PC-9 (cell line): ENCODE measurements around the gene FGD5. TPM values are rescaled to one million over a fixed set of nuclear protein-coding genes. Genes with fewer than 3 reads are reported as not detected.

Experiments used
- BruUV-seq: library from RNA; stranded (reverse); fragments of 400-500 nt; replicated peaks from 2 replicates; lab custom pipeline; 2021; lab: Mats Ljungman, UMichigan
- CTCF ChIA-PET: fragments of 300-600 bp; sonication (Branson Sonifier 250); formaldehyde crosslinking; loops from one replicate; lab custom pipeline; 2022; ENCODE audit warnings: antibody characterized with exemption; lab: Charles Lee
- POLR2A ChIA-PET: fragments of 300-600 bp; sonication (Branson Sonifier 250); formaldehyde crosslinking; loops from one replicate; lab custom pipeline; 2022; ENCODE audit warnings: antibody characterized with exemption; ENCODE audit not compliant: unreplicated experiment; lab: Charles Lee
- DNase-seq, 2 experiments: peaks; one replicate each; pipeline versions ENCODE4 v3.0.0 to v3.0.0-alpha.2; 2015 to 2022; ENCODE audit warnings: mixed read lengths in 1 of 2
- H2AFZ ChIP-seq: fragments of 200-600 bp; sonication (generic); 2 replicates; pipeline ENCODE4 v1.8.1; 2017; ENCODE audit warnings: antibody characterized with exemption
- H3F3A ChIP-seq: fragments of 200-600 bp; sonication (generic); 2 replicates; pipeline ENCODE4 v1.8.1; 2017; ENCODE audit warnings: antibody characterized with exemption, mild to moderate bottlenecking, low read depth; ENCODE audit not compliant: insufficient read depth
- H3K27ac ChIP-seq: fragments of 200-600 bp; sonication (generic); 2 replicates; pipeline ENCODE4 v1.6.1; 2016; ENCODE audit warnings: mixed run types
- H3K27me3 ChIP-seq: fragments of 200-600 bp; sonication (generic); 2 replicates; pipeline ENCODE4 v1.6.1; 2016; ENCODE audit warnings: low read depth, mixed run types; ENCODE audit not compliant: insufficient read depth
- H3K36me3 ChIP-seq: fragments of 200-600 bp; sonication (generic); 2 replicates; pipeline ENCODE4 v1.6.1; 2016; ENCODE audit warnings: low read depth, mixed run types
- H3K4me1 ChIP-seq: fragments of 200-600 bp; sonication (generic); replicated peaks from 2 replicates; pipeline ENCODE4 v1.6.1; 2016; ENCODE audit warnings: mixed run types; ENCODE audit not compliant: insufficient read depth
- H3K4me2 ChIP-seq: fragments of 200-600 bp; sonication (generic); 2 replicates; pipeline ENCODE4 v1.6.1; 2017; ENCODE audit warnings: mixed run types
- H3K4me3 ChIP-seq: fragments of 200-600 bp; sonication (generic); 2 replicates; pipeline ENCODE4 v1.6.1; 2016; ENCODE audit warnings: mixed run types
- H3K79me2 ChIP-seq: fragments of 200-600 bp; sonication (generic); 2 replicates; pipeline ENCODE4 v1.6.1; 2017; ENCODE audit warnings: low read depth, mixed run types
- H3K9me2 ChIP-seq: fragments of 200-600 bp; sonication (generic); 2 replicates; pipeline ENCODE4 v1.8.1; 2017; ENCODE audit warnings: mild to moderate bottlenecking; ENCODE audit not compliant: insufficient read depth
- H3K9me3 ChIP-seq: fragments of 200-600 bp; sonication (generic); 2 replicates; pipeline ENCODE4 v1.8.1; 2016; ENCODE audit warnings: low read depth; ENCODE audit not compliant: insufficient read depth
- H4K20me1 ChIP-seq: fragments of 200-600 bp; sonication (generic); 2 replicates; pipeline ENCODE4 v1.8.1; 2017; ENCODE audit not compliant: insufficient read depth
- EZH2 ChIP-seq: fragments of 200-600 bp; sonication (generic); IDR thresholded peaks from 2 replicates; pipeline ENCODE4 v1.8.0; 2017; ENCODE audit warnings: antibody characterized with exemption, low read depth
- intact Hi-C: fragments of 100-400 bp; cut with micrococcal nuclease; formaldehyde crosslinking; loops from one replicate; pipeline ENCODE4 v1.10.0; 2022; ENCODE audit not compliant: unreplicated experiment
- total RNA-seq: library from RNA; stranded (reverse); gene quantifications from 2 replicates; pipeline ENCODE4 v1.2.3, GENCODE V29; 2021
- TF ChIP-seq, protein P1 (sequence below): fragments of 200-600 bp; sonication (generic); conservative IDR thresholded peaks from 2 replicates; pipeline ENCODE4 v1.6.1; 2017; ENCODE audit warnings: mixed run types, antibody characterized with exemption, mild to moderate bottlenecking, moderate library complexity

The FGD5 gene
- total RNA-seq, 1 experiment from 2014 or later, result not detected

DNA sequence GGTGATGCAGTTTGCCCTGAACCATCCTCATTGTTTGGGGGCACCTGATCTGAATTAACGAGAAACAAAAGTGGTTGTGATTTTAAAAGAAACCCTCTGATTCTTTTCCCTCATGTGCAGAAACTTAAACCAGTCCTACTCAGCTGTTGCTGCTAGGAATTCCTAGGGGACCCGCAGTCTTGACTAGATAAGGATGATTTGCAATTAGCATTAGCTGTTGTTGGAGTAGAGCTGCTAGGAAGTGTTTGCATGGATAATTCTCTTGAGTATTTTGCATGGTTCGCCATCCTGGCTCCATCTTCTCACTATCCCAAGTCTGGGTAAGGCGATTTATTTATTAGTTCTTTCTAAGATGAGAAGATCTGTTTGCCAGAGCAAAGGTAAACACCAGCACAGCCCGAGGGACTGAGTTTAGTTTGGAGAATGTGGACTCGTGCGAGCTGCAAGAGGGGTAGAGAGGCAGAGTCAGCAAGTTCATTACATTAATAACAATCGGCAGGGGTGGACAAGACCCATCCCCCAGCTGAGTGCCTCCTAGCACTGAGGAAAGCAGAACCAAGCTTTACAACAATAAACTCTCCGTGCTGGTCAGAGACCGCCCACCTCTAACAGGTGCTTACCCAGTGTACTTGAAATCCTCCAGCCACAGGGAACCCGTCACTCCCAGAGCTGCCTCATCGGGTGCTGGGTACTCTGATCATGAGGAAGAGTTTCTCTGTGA lies 4.1 kb downstream of the FGD5 start:
- no peak overlapping the region for H3K4me2 ChIP-seq
- H3K36me3 ChIP-seq, result no peaks in the 10 kb centered on the region
- no peak overlapping the region for H3K27ac ChIP-seq
- H3F3A ChIP-seq, result no peaks in the 10 kb centered on the region
- no peak overlapping the region for H2AFZ ChIP-seq
- no peaks in the 10 kb centered on the region for H3K9me3 ChIP-seq
- ChIA-PET POLR2A (no interaction called here), CTCF (no interaction called here)
- no peaks in the 10 kb centered on the region for H3K79me2 ChIP-seq
- H3K4me3 ChIP-seq, result no peak overlapping the region
- TF ChIP-seq, protein P1, sequence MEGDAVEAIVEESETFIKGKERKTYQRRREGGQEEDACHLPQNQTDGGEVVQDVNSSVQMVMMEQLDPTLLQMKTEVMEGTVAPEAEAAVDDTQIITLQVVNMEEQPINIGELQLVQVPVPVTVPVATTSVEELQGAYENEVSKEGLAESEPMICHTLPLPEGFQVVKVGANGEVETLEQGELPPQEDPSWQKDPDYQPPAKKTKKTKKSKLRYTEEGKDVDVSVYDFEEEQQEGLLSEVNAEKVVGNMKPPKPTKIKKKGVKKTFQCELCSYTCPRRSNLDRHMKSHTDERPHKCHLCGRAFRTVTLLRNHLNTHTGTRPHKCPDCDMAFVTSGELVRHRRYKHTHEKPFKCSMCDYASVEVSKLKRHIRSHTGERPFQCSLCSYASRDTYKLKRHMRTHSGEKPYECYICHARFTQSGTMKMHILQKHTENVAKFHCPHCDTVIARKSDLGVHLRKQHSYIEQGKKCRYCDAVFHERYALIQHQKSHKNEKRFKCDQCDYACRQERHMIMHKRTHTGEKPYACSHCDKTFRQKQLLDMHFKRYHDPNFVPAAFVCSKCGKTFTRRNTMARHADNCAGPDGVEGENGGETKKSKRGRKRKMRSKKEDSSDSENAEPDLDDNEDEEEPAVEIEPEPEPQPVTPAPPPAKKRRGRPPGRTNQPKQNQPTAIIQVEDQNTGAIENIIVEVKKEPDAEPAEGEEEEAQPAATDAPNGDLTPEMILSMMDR, result no peak
- TF ChIP-seq EZH2, result no peak
- intact Hi-C loops, result no loop called here
- no peaks in the 10 kb centered on the region for H3K9me2 ChIP-seq
- peaks cover 30% of the 10 kb centered on the region for H3K27me3 ChIP-seq
- H3K4me1 ChIP-seq, result no peaks in the 10 kb centered on the region
- no peaks in the 10 kb centered on the region for H4K20me1 ChIP-seq
- DNase-seq, result no peak
- BruUV-seq, result no TSS peak

GRCh38 chr3:14823393-14823792 lies 4.6 kb downstream of the FGD5 start:
- POLR2A ChIA-PET, result no interaction called here

GRCh38 chr3:14823910-14824629 lies 5.3 kb downstream of the FGD5 start:
- Histone ChIP-seq H3K27me3 (peaks cover 26% of the 10 kb centered on the region), H3K4me2 (no peak overlapping the region), H3K27ac (no peak overlapping the region), H3K9me3 (no peaks in the 10 kb centered on the region), H2AFZ (no peak overlapping the region), H3K9me2 (no peaks in the 10 kb centered on the region), H4K20me1 (no peaks in the 10 kb centered on the region), H3K4me3 (no peak overlapping the region), H3K36me3 (no peaks in the 10 kb centered on the region), H3F3A (no peaks in the 10 kb centered on the region), H3K79me2 (no peaks in the 10 kb centered on the region), H3K4me1 (no peaks in the 10 kb centered on the region)
- CTCF ChIA-PET, result no interaction called here
- DNase-seq, result no peak
- POLR2A ChIA-PET, result no interaction called here
- intact Hi-C loops, result no loop called here
- TF ChIP-seq, protein P1, result no peak
- no peak for TF ChIP-seq EZH2
- BruUV-seq, result no TSS peak

More at GRCh38 chr3:14823393-14823792, 4.6 kb downstream of the FGD5 start:
- no peak for TF ChIP-seq EZH2
- TF ChIP-seq, protein P1, result no peak
- CTCF ChIA-PET, result no interaction called here
- no TSS peak for BruUV-seq
- Histone ChIP-seq H3K4me2 (no peak overlapping the region), H2AFZ (no peak overlapping the region), H3K9me3 (no peaks in the 10 kb centered on the region), H3K27ac (no peak overlapping the region), H3K36me3 (no peaks in the 10 kb centered on the region), H3K4me1 (no peaks in the 10 kb centered on the region), H3K9me2 (no peaks in the 10 kb centered on the region), H3F3A (no peaks in the 10 kb centered on the region), H4K20me1 (no peaks in the 10 kb centered on the region), H3K4me3 (no peak overlapping the region), H3K79me2 (no peaks in the 10 kb centered on the region), H3K27me3 (peaks cover 30% of the 10 kb centered on the region)
- intact Hi-C loops, result no loop called here
- DNase-seq, result no peak
